HepG2 (cell line): Measurements from ENCODE around the gene NOC3L. TPM values are rescaled to one million over a fixed set of nuclear protein-coding genes. Genes with fewer than 3 reads are reported as not detected.
A peak's percentile ranks its signal among the peaks of the same experiment; 100 is the strongest.

Experiments
- CBX5 ChIP-seq: sonication (generic); formaldehyde crosslinking; IDR thresholded peaks from 2 replicates; pipeline ENCODE4 v1.4.0; 2020; ENCODE audit warnings: missing genetic modification reagents, borderline replicate concordance
- CHD2 ChIP-seq: IDR thresholded peaks from 2 replicates; pipeline ENCODE4 v1.6.1; 2011; ENCODE audit warnings: low read depth, low read length, improper control_type of control experiment
- E2F5 ChIP-seq: sonication (generic); formaldehyde crosslinking; conservative IDR thresholded peaks from 2 replicates; pipeline ENCODE4 v1.4.0; 2020; ENCODE audit warnings: missing genetic modification reagents
- ESRRA ChIP-seq: sonication (generic); formaldehyde crosslinking; IDR thresholded peaks from 2 replicates; pipeline ENCODE4 v1.5.1; 2020; ENCODE audit warnings: mild to moderate bottlenecking, low read depth, missing genetic modification reagents
- GTF2F1 ChIP-seq: fragments of 150-350 bp; IDR thresholded peaks from 2 replicates; pipeline ENCODE4 v1.6.1; 2014; ENCODE audit warnings: low read length
- HES4 ChIP-seq: sonication (generic); formaldehyde crosslinking; IDR thresholded peaks from 2 replicates; pipeline ENCODE4 v1.9.0; 2021; ENCODE audit warnings: mild to moderate bottlenecking, missing genetic modification reagents, borderline replicate concordance
- HMG20A ChIP-seq: IDR thresholded peaks from 2 replicates; pipeline ENCODE4 v1.6.1; 2016; ENCODE audit warnings: borderline replicate concordance
- MIER3 ChIP-seq: IDR thresholded peaks from 2 replicates; pipeline ENCODE4 v1.6.1; 2016; ENCODE audit warnings: missing compliant biosample characterization, borderline replicate concordance
- RBM39 ChIP-seq: fragments of 200-400 bp; formaldehyde crosslinking; IDR thresholded peaks from one replicate; pipeline ENCODE4 v1.6.1; 2018; ENCODE audit warnings: antibody characterized with exemption, mild to moderate bottlenecking, low read depth, low read length; ENCODE audit not compliant: poor library complexity, severe bottlenecking
- SMC3 ChIP-seq: IDR thresholded peaks from 2 replicates; pipeline ENCODE4 v1.6.1; 2011; ENCODE audit warnings: low read length, improper control_type of control experiment
- SRSF4 ChIP-seq: fragments of 200-400 bp; formaldehyde crosslinking; IDR thresholded peaks from one replicate; pipeline ENCODE4 v1.6.1; 2018; ENCODE audit warnings: mild to moderate bottlenecking, low read depth, low read length, moderate library complexity; ENCODE audit not compliant: poor library complexity, severe bottlenecking
- TBX2 ChIP-seq: sonication (generic); formaldehyde crosslinking; IDR thresholded peaks from 2 replicates; pipeline ENCODE4 v1.5.0; 2020; ENCODE audit warnings: missing genetic modification reagents, mild to moderate bottlenecking, borderline replicate concordance
- XBP1 ChIP-seq: sonication (generic); formaldehyde crosslinking; IDR thresholded peaks from 2 replicates; pipeline ENCODE4 v1.5.0; 2020; ENCODE audit warnings: missing genetic modification reagents
- ZFAT ChIP-seq: sonication (generic); formaldehyde crosslinking; conservative IDR thresholded peaks from 2 replicates; pipeline ENCODE4 v1.8.1; 2023; ENCODE audit warnings: missing genetic modification reagents, inconsistent platforms
- ZFP36L1 ChIP-seq: sonication (generic); formaldehyde crosslinking; IDR thresholded peaks from 2 replicates; pipeline ENCODE4 v1.8.0; 2022; ENCODE audit warnings: mild to moderate bottlenecking, missing genetic modification reagents, moderate library complexity
- ZMYM3 ChIP-seq: sonication (generic); formaldehyde crosslinking; IDR thresholded peaks from 2 replicates; pipeline ENCODE4 v1.5.1; 2020; ENCODE audit warnings: mild to moderate bottlenecking, missing genetic modification reagents
- ZNF33B ChIP-seq: sonication (generic); formaldehyde crosslinking; IDR thresholded peaks from 2 replicates; pipeline ENCODE4 v1.5.1; 2020; ENCODE audit warnings: mild to moderate bottlenecking, missing genetic modification reagents
- ZNF44 ChIP-seq: sonication (generic); formaldehyde crosslinking; IDR thresholded peaks from 2 replicates; pipeline ENCODE4 v1.5.1; 2020; ENCODE audit warnings: mild to moderate bottlenecking, missing genetic modification reagents
- ZNF776 ChIP-seq: sonication (generic); formaldehyde crosslinking; IDR thresholded peaks from 2 replicates; pipeline ENCODE4 v1.4.0; 2020; ENCODE audit warnings: mild to moderate bottlenecking, missing genetic modification reagents
- ZNF816 ChIP-seq: sonication (generic); formaldehyde crosslinking; IDR thresholded peaks from 2 replicates; pipeline ENCODE4 v1.8.0; 2022; ENCODE audit warnings: missing genetic modification reagents, mild to moderate bottlenecking, borderline replicate concordance
- ZNF841 ChIP-seq: sonication (generic); formaldehyde crosslinking; IDR thresholded peaks from 2 replicates; pipeline ENCODE4 v1.8.1; 2023; ENCODE audit warnings: missing genetic modification reagents, borderline replicate concordance
- polyA plus RNA-seq, 8 experiments: library from polyadenylated mRNA; depleted of rRNA in 3 of 8; stranded (reverse) in 7 of 8; unstranded in 1 of 8; fragments of >200 nt; fragmentation: Illumina TruSeq in 4 of 8; extraction: Trizol in 4 of 8; gene quantifications; 2 replicates each; pipeline versions ENCODE4 v1.2.1 to v1.2.3, GENCODE V29; 2011 to 2016; ENCODE audit warnings: low read depth in 4 of 8, missing spikeins in 1 of 8, mixed read lengths in 1 of 8; ENCODE audit not compliant: insufficient read depth in 1 of 8
- total RNA-seq, 5 experiments: library from RNA; depleted of rRNA; stranded (reverse); fragments of >200 nt; fragmentation: Illumina TruSeq; extraction: Trizol; gene quantifications; 2 replicates each; pipeline ENCODE4 v1.2.3, GENCODE V29; 2016; ENCODE audit warnings: low read depth in 1 of 5
- TF ChIP-seq, protein P1 (sequence below): sonication (generic); formaldehyde crosslinking; IDR thresholded peaks from 2 replicates; pipeline ENCODE4 v1.8.0; 2022; ENCODE audit warnings: mild to moderate bottlenecking, missing genetic modification reagents, moderate library complexity
- TF ChIP-seq, protein P2 (sequence below): sonication (generic); formaldehyde crosslinking; IDR thresholded peaks from 2 replicates; pipeline ENCODE4 v1.4.0; 2020; ENCODE audit warnings: missing genetic modification reagents, borderline replicate concordance

NOC3L gene
- total and polyA plus RNA-seq, 2 of the 13 experiments (the other 11 are each of a cell fraction or from before 2014, with no cell fraction given), result 7.8 to 36.6 TPM

GRCh38 chr10:94362360-94363250 is at the start of gene NOC3L (continued):
- TF ChIP-seq HES4 (CRISPR knock-in tag) (peak; percentile 97), GTF2F1 (0 out of 2 replicates have a peak, but pooled peaks have one; percentile 15), ZNF841 (CRISPR knock-in tag) (peak; percentile 96), CHD2 (peak; percentile 93), ZNF33B (CRISPR knock-in tag) (peak; percentile 98), XBP1 (CRISPR knock-in tag) (peak; percentile 61; the same call in 1 of the 2 replicates), SRSF4 (no peak), CBX5 (CRISPR knock-in tag) (peak; percentile 92), ZNF816 (peak; percentile 95; the same call in 1 of the 2 replicates), ZNF44 (CRISPR knock-in tag) (peak; percentile 91; the same call in 1 of the 2 replicates), ESRRA (CRISPR knock-in tag) (peak; percentile 73), ZFAT (CRISPR knock-in tag) (peak; percentile 51; the same call in 1 of the 2 replicates), MIER3 (0 out of 2 replicates have a peak, but pooled peaks have one; percentile 52), HMG20A (CRISPR knock-in tag) (0 out of 2 replicates have a peak, but pooled peaks have one; percentile 22), SMC3 (no peak; the same call in 1 of the 2 replicates), E2F5 (CRISPR knock-in tag) (peak; percentile 95), ZNF776 (peak; percentile 88; the same call in 1 of the 2 replicates), TBX2 (CRISPR knock-in tag) (peak; percentile 94), RBM39 (peak; percentile 61), ZMYM3 (CRISPR knock-in tag) (peak; percentile 61; the same call in 1 of the 2 replicates), ZFP36L1 (CRISPR knock-in tag) (peak; percentile 89)
- TF ChIP-seq, protein P1, sequence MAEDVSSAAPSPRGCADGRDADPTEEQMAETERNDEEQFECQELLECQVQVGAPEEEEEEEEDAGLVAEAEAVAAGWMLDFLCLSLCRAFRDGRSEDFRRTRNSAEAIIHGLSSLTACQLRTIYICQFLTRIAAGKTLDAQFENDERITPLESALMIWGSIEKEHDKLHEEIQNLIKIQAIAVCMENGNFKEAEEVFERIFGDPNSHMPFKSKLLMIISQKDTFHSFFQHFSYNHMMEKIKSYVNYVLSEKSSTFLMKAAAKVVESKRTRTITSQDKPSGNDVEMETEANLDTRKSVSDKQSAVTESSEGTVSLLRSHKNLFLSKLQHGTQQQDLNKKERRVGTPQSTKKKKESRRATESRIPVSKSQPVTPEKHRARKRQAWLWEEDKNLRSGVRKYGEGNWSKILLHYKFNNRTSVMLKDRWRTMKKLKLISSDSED (CRISPR knock-in tag), result no peak
- TF ChIP-seq, protein P2, sequence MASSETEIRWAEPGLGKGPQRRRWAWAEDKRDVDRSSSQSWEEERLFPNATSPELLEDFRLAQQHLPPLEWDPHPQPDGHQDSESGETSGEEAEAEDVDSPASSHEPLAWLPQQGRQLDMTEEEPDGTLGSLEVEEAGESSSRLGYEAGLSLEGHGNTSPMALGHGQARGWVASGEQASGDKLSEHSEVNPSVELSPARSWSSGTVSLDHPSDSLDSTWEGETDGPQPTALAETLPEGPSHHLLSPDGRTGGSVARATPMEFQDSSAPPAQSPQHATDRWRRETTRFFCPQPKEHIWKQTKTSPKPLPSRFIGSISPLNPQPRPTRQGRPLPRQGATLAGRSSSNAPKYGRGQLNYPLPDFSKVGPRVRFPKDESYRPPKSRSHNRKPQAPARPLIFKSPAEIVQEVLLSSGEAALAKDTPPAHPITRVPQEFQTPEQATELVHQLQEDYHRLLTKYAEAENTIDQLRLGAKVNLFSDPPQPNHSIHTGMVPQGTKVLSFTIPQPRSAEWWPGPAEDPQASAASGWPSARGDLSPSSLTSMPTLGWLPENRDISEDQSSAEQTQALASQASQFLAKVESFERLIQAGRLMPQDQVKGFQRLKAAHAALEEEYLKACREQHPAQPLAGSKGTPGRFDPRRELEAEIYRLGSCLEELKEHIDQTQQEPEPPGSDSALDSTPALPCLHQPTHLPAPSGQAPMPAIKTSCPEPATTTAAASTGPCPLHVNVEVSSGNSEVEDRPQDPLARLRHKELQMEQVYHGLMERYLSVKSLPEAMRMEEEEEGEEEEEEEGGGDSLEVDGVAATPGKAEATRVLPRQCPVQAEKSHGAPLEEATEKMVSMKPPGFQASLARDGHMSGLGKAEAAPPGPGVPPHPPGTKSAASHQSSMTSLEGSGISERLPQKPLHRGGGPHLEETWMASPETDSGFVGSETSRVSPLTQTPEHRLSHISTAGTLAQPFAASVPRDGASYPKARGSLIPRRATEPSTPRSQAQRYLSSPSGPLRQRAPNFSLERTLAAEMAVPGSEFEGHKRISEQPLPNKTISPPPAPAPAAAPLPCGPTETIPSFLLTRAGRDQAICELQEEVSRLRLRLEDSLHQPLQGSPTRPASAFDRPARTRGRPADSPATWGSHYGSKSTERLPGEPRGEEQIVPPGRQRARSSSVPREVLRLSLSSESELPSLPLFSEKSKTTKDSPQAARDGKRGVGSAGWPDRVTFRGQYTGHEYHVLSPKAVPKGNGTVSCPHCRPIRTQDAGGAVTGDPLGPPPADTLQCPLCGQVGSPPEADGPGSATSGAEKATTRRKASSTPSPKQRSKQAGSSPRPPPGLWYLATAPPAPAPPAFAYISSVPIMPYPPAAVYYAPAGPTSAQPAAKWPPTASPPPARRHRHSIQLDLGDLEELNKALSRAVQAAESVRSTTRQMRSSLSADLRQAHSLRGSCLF, result peak; percentile 91
